ENCODE data around the gene INPP4A.

- TF ChIP-seq EP300 (IDR thresholded peaks at IDR 0.05) = no peak
- no peak for TF ChIP-seq CTCF (IDR thresholded peaks at IDR 0.05)
These were observed 91.5 kb downstream of the INPP4A start for GRCh38 chr2:98535971-98536677.

Data from upper lobe of left lung (tissue), 4 donors.